ENCODE data around the gene SEMA6B. TPM values are rescaled to one million over a fixed set of nuclear protein-coding genes. Genes with fewer than 3 reads are reported as not detected.
"Not testable (repeated sequence)": the region's sequence is repeated elsewhere in the genome, so short reads cannot be mapped to it uniquely, and the experiment has no call there.

Gene SEMA6B
- polyA plus RNA-seq, 4 donors, result 2.3 to 5.4 (median 3.7) TPM

DNA sequence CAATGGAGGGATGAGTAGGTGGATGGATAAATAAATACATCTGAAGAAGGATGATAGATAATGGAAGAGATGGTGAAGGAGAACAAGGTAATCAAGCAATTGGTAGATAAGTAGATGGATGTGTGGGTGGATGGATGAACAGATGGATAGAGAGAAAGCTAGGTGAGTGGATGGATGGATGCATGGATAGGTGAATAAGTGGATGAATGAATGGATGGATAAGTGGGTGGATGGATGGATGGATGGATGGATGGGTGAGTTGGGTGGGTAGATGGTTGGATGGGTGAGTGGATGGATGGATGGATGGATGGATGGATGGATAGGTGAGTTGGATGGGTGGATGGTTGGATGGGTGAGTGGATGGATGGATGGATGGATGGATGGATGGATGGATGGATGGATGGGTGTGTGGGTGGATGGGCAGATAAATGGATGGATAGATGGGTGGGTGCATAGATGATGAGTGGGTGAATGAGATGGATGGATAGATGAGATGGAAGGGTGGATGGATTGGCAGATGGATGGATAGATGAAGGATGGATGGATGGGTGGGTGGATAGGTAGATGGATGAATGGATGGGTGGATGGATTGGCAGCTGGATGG is 6.3 kb downstream of the SEMA6B start:
- no peak for DNase-seq (ENCODE audit: low read depth in 4 of 4, low spot score in 3 of 4)

DNA sequence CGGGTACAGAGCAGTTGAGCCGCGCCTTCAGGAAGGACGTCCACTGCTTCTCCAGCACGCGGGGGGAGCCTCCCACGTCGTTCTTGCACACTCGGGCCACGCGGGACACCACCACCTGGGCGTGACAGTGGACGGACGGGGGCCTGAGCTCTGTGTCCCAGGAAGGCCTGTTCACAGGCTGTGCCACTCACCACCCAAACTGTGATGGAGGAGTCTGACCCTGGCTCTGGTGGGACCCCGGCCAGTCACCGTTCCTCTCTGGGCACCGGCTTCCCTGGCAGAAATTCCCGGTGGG is 7.0 kb downstream of the SEMA6B start:
- no peak for DNase-seq (ENCODE audit: low read depth in 4 of 4, low spot score in 3 of 4)

DNA sequence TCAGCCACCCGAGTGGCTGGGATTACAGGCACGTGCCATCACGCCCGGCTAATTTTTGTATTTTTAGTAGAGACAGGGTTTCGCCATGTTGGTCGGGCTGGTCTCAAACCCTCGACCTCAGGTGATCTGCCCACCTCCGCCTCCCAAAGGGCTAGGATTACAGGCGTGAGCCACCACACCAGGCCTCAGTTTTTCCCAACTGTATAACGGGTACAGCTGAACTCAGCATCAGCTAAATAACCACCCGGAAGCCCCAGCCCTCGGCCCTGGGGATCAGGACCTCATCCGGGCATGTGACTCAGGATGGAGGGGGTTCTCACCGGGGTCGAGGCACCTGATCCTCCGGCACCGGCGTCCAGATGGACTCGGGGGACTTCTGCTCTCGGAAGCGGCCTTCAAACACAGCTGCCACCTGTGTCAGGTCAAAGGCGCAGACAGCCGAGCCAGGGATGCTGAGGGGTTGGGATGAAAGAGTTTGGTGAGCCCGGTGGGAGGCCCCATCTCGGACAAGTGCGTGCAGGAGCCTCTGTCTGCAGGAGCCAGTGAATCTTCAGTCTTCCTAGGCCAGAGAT is 8.9 kb downstream of the SEMA6B start:
- DNase-seq (ENCODE audit: low read depth in 4 of 4, low spot score in 3 of 4), result no peak

DNA sequence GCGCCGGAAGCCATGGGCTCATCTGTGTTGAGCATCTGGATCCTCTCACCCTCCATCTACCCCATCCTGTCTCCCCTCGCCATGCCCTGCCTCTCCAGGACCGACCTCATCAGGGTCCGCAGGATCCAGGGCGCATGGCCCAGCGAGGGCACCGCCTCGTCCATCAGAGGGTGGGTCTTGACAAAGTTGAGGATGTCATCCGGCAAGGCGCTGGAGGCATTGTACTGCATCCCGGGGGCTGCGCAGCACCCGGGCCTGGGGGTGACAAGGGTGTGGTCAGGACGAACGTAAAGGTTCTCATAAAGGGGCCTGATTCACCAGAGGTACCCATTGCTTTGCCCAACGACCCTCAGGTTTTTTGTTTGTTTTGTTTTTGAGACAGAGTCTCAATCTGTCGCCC is 9.5 kb downstream of the SEMA6B start:
- no peak for DNase-seq (ENCODE audit: low read depth in 4 of 4, low spot score in 3 of 4)

DNA sequence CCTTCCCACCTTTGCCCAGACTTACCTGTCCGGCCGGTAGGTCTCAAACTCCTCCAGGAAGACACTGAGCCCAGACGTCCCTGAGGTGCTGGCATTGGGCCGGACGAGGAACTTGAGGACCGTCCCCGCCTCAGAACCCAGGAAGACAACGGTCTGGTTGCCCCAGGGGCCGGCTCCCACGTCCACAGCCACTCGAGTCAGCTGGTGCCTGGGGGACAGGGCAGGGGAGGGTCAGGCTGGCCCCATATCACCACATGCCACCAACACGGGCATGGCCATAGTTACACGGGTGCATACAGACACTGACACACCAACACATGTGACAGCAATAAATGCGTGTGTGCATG is 11.3 kb downstream of the SEMA6B start:
- DNase-seq (ENCODE audit: low read depth in 4 of 4, low spot score in 3 of 4), result no peak

DNA sequence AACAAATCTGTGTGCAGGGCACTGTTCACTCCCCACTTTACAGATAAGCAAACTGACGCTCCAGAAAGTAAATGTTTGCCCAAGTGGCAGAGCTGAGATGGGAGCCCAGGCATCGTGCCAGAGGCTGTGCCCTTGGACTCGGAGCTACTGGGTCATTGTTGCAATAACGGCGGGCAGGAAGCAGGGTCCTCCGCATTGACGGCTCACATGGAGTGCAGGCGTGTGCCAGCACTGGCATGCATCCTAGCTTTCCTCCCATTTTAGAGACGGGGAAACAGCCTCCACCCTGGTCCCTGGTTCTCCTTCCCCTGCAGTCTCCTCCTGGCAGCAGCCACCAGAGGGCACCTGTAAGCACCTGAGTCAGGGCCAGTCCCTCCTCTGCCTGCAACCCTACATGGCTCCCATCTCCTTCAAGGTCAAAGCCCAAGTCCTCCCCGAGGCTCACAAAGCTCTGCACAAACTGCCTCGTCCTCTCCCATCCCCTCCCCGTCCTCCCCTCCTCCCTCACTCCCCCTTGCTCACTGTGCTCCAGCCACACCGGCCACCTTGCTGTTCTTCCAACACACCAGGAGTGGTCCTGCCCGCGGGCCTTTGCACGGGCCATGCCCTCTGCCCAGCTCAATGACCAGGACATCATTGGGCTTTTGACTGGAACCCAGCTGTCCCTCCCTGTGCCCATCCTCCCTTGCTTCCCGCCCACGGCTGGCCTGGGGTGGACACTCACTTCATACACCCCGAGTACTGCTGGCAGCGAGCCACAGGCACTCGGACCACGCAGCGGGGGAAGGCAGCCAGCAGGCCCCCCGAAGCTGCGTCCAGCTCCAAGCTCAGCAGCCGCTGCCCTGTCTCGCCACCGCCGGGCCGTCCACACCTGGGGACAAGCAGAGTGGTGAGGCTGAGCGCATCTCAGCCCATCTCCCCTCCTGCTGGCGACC is 11.9 kb downstream of the SEMA6B start:
- no peak for DNase-seq (ENCODE audit: low read depth in 4 of 4, low spot score in 3 of 4)

DNA sequence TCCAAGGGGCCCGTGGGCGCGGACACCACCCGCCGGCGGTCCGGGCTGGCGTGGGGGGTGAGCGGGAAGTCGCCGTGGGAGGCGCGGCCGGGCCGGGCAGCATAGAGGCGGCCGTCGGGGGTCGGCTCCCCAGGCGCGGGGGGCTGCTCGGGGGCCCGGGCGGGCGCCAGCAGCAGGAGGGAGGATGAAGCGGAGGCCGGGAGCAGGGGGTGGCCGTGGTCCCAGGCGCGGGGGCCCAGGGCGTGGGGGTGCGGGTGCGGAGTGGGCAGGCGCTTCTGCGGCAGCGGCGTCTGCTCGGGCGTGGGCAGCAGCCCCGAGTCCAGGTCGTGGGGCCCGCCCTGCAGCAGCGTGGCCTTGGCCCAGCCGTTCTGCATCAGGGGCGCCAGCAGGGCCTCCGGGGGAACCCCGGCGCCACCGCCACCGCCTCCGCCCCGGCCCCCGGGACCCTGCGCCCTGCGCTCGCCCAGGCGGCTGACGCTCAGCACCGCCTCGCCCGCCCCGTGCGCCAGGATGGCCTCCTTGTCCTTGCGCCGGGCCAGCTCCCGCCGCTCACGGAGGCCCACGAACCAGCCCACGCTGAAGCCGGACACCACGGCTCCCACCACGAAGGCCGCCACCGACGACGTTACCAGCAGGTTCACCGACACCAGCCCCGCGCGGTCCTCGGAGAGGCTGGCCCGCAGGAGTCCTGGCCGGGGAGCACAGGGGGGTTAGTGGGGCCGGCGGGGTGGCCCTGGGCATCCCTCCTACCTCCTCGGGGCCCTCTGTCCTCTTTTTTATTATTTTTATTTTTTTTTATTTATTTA is 15.4 kb downstream of the SEMA6B start:
- DNase-seq (ENCODE audit: low read depth in 4 of 4, low spot score in 3 of 4), result no peak

DNA sequence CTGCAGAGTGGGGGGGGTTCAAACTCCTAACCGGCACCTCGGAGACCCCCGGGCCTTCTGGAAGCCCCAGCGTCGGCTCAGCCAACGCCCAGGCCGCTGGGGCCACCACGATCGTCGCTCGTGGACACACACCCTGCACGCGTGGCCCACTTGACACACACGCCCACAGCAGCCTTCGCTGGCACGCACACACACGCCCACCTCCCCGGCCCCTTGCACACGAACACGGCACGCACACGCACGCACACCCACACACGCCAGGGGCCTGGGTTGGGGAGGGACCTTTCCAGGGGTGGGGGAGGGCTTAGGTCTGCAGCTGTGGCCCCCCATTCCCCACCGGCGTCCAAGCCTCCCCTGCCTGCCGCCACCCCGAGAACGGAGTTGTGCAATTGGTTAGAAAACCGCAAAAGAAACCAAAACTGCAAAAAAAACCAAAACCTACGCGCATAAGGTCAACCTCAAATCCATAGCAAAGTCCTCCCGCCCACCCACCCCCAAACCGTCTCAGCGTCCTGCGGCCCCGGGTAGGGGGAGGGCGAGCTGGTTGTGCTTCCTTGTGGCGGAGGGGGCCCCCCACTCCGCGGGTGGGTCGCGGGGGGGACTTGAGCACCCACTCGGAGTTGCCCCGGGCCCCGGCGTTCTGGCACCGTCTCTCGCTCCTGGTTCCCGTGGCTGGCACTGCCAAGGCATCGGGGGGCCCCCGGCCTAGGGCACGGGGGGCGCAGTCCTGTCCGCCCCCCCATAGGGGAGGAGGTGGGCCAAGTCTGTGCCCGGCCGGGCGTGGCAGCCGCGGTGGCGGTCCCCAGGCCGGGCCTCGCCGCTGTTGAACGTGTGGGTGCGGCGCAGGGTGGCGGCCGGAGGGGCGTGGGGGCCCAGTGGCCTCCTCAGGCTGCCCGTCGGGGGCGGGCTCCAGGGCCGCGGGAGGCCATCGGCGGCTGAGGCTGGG is 16.3 kb downstream of the SEMA6B start:
- DNase-seq (ENCODE audit: low read depth in 4 of 4, low spot score in 3 of 4), result no peak

DNA sequence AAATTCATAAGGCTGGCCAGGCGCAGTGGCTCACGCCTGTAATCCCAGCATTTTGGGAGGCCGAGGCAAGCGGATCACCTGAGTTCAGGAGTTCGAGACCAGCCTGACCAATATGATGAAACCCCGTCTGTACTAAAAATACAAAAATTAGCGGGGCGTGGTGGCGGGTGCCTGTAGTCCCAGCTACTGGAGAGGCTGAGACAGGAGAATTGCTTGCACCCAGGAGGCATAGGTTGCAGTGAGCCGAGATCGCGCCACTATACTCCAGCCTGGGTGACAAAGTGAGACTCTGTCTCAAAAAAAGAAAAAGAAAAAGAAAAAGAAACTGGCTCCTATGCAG is 17.7 kb downstream of the SEMA6B start:
- DNase-seq (ENCODE audit: low read depth in 4 of 4, low spot score in 3 of 4), result not testable (repeated sequence)

DNA sequence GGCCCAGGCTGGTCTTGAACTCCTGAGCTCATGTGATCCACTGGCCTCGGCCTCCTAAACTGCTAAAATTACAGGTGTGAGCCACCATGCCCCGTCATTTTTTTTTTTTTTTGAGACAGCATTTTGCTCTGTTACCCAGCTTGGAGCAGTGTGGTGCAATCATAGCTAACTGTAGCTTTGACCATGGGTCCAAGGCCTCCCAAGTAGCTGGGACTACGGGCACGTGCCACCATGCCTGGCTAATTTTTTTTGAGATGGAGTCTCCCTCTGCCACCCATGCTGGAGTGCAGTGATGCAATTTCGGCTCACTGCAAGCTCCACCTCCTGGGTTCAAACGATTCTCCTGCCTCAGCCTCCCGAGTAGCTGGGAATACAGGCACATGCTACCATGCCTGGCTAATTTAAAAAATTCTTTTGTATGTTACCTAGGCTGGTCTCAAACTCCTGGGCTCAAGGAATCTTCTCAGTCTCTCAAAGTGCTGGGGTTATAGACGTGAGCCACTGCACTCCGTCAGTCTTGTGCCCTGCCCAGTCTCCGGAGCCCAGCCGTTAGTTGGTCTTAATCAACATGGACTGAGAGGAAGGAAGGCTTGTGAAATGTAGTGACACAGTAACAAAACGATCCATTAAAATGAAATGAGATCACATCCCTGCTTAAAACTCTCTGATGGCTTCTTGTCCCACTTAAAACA is 18.2 kb downstream of the SEMA6B start:
- DNase-seq (ENCODE audit: low read depth in 4 of 4, low spot score in 3 of 4), result no peak

DNA sequence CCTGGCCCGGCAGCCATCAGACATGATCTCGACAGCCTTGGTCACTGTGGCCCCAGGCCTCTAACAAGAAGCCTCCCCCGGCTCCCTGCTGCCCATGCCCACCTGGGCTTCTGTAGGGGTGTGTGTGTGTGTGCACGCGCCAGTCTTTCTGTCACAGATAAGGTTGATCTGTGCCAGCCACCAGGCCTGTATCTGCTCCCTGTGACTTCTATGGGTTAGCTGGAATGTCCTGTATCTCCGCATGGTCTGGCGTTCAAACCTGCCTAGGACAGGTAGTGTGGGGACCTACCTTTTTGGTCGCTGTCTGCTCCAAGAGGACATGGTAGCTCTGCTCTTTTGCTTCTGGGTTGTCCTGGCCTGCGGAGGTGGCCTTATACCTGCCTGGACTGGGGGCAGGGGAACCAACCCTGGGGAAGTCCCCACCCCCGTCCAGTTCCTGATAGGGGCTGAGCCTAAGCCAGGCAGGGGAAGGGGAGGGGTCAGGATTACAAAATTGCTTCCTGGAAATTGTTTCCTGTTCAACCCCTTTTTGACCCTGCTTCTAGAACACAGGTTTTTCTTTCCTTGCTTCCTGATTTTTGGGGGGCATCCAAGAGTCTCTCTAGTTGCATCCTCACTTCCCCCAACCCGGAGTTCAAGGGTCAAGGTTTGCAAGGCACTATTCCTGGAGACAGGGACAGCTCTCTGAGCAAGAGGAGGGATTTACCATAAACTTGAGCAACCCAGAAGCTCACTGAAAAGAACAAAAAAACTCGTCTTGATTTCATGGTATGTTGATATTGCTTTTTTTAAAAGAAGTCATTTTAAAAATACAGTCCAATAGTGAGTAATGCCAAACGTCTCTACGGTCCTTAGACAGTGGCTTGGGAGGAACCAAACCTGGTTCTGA is 19.5 kb downstream of the SEMA6B start, which contains the start of gene LRG1:
Gene LRG1 (minus strand): TSS at position 344 of the 889 bp plus-strand sequence. CDS start 23 bp downstream, at position 321.
- no peak for DNase-seq (ENCODE audit: low read depth in 4 of 4, low spot score in 3 of 4)

DNA sequence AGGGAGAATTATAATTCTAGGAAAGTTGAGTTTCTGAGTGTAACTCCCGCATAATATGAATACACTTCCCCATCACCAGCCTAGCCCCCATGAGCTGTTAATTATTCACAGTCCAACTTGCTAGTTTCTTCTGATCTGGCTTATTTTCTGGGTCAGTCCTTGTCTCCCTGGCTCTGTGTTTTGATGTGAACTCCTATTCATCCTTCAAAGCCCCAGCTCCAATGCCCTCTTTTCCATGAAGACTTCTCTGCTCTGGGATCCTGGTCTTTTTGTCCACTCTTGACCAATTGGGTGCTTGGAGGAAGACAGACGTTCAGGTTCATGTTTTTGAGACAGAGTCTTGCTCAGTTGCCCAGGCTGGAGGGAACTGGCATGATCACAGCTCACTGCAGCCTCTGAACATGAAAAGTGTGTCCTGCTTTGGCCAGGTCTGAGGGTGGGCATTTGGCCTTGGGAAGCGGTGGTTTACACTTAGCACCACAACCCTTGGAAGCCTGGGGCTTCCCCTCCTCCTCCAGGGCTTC is 20.3 kb downstream of the SEMA6B start:
- DNase-seq (ENCODE audit: low read depth in 4 of 4, low spot score in 3 of 4), result no peak

DNA sequence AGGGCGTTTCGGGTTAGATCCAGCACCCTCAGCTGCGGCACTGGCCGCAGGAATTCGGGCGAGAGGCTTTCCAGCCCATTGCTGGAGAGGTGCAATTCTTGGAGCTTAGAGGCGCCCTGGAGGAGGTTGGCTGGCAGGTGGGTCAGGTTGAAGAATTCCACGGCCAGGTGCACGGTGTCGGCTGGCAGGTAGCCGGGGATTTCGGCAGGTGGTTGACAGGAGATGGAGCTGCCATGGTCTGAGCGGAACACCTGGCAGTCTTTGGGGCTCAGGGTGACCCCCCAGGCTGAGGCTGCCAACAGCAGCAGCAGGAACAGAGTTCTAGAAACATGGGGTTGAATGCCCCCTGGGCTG is 20.9 kb downstream of the SEMA6B start:
- DNase-seq (ENCODE audit: low read depth in 4 of 4, low spot score in 3 of 4), result no peak

DNA sequence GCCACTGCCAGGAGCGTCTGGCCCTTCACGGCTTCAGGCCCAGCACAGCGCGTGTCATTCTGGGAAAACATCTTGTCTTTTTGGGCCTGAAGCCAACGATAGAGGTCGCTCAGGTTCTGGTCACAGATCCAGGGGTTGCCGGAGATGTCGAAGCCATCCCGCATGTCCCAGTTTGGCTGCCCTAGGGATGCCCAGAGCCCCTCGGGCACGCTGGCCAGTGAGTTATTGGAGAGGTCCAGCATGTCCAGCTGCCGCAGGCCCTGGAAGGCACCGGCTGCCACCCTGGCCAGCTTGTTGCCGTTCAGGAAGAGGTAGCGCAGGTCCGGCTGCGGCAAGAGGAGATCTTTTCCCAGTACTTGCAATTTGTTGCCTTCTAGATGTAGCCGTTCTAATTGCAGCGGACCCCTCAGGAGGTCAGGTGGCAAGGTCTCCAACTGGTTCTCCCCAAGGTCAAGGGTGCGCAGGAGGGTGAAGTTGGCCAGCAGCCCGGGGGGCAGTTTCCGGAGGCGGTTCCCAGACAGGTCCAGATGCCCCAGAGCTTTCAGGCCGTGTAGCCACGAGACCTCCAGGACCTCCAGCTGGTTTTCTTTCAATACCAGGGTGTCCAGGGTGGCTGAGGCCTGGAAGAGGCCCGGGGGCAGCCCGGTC is 21.4 kb downstream of the SEMA6B start:
- DNase-seq (ENCODE audit: low read depth in 4 of 4, low spot score in 3 of 4), result no peak

DNA sequence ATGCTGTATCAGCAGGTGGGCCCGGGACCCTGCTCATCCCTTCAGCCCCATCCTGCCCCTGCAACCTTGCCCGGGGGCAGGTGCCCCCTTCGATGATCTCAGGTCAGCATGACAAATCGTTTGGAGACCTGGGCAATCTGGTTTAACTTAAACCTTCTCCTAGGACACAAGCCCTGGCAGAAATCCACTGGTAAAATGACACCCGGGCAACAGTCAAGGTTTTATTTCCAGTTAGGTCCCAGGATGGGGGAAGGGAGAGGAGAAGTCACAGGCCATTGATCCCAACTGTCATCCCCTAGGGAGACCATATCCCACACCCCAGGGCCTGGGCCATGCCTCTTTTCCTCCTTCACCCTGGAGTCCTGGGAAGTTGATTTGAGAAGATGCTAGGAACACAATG is 22.7 kb downstream of the SEMA6B start:
- no peak for DNase-seq (ENCODE audit: low read depth in 4 of 4, low spot score in 3 of 4)

DNA sequence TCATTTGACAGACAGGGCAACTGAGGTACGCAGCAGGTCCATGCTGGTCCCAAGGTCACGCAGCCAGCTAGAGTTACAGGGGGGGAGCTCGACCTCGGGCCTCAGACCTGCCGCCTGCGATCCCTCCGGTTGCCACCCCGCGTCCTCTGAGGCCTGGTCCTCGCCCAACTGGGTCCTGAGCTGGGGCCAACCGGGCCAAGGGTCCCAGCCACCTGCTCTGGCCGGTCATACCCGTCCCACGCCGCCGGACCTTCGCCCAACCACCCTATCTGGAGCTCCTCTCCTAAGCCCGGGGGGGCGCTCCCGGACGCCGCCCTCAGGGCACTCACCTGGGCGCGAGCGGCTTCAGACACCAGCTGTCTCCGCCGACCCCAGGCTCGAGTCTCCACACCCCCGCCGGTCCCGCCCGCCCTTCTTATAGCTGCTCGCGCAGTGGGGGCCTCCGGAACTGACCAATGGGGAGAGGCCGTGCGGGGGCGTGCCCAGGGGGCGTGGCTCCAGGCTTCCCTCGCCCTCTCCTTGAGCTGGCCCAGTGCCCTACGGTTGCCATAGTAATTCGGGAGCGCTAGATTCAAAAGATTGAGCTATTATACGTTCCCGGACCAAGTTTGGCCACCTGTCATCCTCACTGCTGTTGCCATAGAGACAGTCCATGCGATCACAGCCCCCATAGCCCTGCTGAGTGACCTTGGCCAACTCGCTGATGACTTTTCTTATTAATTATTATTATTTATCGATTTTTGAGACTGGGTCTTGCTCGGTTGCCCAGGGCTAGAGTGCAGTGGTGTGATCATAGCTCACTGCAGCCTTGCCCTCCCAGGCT is 24.4 kb downstream of the SEMA6B start, which contains the start of gene PLIN5:
Gene PLIN5 (minus strand): TSS at position 389 of the 823 bp plus-strand sequence. CDS start 1,150 bp downstream, outside the sequence.
- DNase-seq (ENCODE audit: low read depth in 4 of 4, low spot score in 3 of 4), result peak; percentile 38 to 65 (median 62)
